ENCODE measurements around the gene TCEAL9. TPM values are rescaled to one million over a fixed set of nuclear protein-coding genes. Genes with fewer than 3 reads are reported as not detected.

Gene TCEAL9
- total RNA-seq, 2 experiments from 2014 or later = not detected

DNA sequence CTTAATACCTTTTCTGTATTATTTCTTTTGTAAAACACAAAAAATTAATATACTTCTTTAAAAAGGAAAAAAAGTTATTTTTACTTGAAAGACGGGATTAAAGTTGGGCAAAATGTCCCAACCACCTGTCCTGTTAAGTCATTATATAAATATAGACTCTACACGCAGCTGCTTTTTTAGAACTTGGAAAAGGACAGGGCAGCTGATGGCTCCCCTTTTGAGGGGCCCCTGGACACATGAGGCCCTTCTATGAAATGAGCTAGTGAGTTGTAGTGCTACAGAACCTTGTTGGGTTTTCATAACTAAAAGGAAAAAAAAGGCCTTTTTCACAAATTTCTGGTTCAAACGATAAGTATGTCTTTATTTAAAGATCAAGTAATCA, 44.9 kb upstream of the TCEAL9 start:
- intact Hi-C loops (cut with DNase I, micrococcal nuclease) = loop anchor here in 1 of 2 experiments (10.0 kb wide), 1 partner anchor 1377 kb away; the partner anchor contains the start of gene ZMAT1
- Histone ChIP-seq H3K27ac (ENCODE audit: low read depth in 1 of 2, low read length in 2 of 2) (no peak overlapping the region), H3K27me3 (ENCODE audit: control insufficient read depth in 1 of 2, insufficient read depth in 2 of 2, low read length in 2 of 2) (no peaks in the 10 kb centered on the region), H3K36me3 (ENCODE audit: insufficient read depth, low read length) (no peaks in the 10 kb centered on the region), H3K9me3 (ENCODE audit: control insufficient read depth in 1 of 2, insufficient read depth in 1 of 2, low read length in 2 of 2) (no peaks in the 10 kb centered on the region), H3K4me3 (ENCODE audit: low read length) (no peak overlapping the region), H3K4me1 (ENCODE audit: insufficient read depth, low read length) (peaks cover 9% of the 10 kb centered on the region)
- ChIA-PET CTCF (no interaction called here), POLR2A (no interaction called here)
- peaks cover 5% of the 10 kb centered on the region for H3K36me3 Mint-ChIP-seq (ENCODE audit: low read depth)
- no peaks in the 10 kb centered on the region for H3K9me3 Mint-ChIP-seq
- ATAC-seq (ENCODE audit: poor library complexity) (no peak), DNase-seq (no peak)
- H3K4me1 Mint-ChIP-seq (ENCODE audit: low read depth) = no peaks in the 10 kb centered on the region
- TF ChIP-seq, protein P1, sequence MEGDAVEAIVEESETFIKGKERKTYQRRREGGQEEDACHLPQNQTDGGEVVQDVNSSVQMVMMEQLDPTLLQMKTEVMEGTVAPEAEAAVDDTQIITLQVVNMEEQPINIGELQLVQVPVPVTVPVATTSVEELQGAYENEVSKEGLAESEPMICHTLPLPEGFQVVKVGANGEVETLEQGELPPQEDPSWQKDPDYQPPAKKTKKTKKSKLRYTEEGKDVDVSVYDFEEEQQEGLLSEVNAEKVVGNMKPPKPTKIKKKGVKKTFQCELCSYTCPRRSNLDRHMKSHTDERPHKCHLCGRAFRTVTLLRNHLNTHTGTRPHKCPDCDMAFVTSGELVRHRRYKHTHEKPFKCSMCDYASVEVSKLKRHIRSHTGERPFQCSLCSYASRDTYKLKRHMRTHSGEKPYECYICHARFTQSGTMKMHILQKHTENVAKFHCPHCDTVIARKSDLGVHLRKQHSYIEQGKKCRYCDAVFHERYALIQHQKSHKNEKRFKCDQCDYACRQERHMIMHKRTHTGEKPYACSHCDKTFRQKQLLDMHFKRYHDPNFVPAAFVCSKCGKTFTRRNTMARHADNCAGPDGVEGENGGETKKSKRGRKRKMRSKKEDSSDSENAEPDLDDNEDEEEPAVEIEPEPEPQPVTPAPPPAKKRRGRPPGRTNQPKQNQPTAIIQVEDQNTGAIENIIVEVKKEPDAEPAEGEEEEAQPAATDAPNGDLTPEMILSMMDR (IDR thresholded peaks at IDR 0.05) = no peak
- peak overlapping the region; percentile 89 for H3K4me3 Mint-ChIP-seq
- H3K27me3 Mint-ChIP-seq = no peaks in the 10 kb centered on the region
- H3K27ac Mint-ChIP-seq = peak overlapping the region; percentile 71

DNA sequence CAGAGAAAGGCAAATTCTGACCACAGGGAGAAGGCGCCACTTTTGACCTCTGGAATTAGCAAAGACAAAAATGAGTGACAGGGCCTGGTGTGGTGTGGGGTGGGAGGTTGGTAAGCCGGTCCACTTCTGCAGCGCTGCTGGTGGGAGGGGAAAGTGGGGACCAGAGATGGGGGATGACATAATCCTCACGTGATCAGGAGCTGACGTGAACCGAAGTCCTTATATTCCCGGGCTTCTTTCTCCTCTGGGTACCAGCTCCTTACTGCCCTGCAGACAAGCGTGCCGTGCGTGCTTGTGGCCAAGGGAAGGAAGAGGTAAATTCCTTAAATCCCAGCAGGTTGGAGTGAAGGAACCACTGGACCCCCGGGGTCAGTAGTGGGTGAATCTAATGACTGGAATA, 26.3 kb upstream of the TCEAL9 start, which contains the start of gene TCEAL7:
TSS of gene TCEAL7 (plus strand) at position 249 of the 400 bp plus-strand sequence. CDS start 1,165 bp downstream, outside the sequence.
- intact Hi-C loops (cut with DNase I, micrococcal nuclease) = no loop called here
- H3K4me3 Mint-ChIP-seq = peak within 1 kb of the TSS; percentile 20
- H3K36me3 Mint-ChIP-seq (ENCODE audit: low read depth) = no peaks in the 10 kb centered on the region
- CTCF ChIA-PET = interaction anchor here (0.6 kb wide), 1 partner anchor 556 kb away, joined by 3 read pairs; no protein-coding TSS in a partner anchor
- POLR2A ChIA-PET = no interaction called here
- H3K4me1 Mint-ChIP-seq (ENCODE audit: low read depth) = peaks cover 5% of the 10 kb centered on the region
- DNase-seq (no peak), ATAC-seq (ENCODE audit: poor library complexity) (no peak)
- no peaks in the 10 kb centered on the region for H3K4me1 ChIP-seq (ENCODE audit: insufficient read depth, low read length)
- no peak within 1 kb of the TSS for H3K27ac Mint-ChIP-seq
- no peak within 1 kb of the TSS for H3K27ac ChIP-seq (ENCODE audit: low read depth in 1 of 2, low read length in 2 of 2)
- TF ChIP-seq, protein P1 (IDR thresholded peaks at IDR 0.05) = no peak
- H3K27me3 ChIP-seq (ENCODE audit: control insufficient read depth in 1 of 2, insufficient read depth in 2 of 2, low read length in 2 of 2) = peaks cover 4% of the 10 kb centered on the region in 2 experiments
- no peaks in the 10 kb centered on the region for H3K36me3 ChIP-seq (ENCODE audit: insufficient read depth, low read length)
- H3K4me3 ChIP-seq (ENCODE audit: low read length) = no peak within 1 kb of the TSS
- H3K27me3 Mint-ChIP-seq = peaks cover 48% of the 10 kb centered on the region
- H3K9me3 Mint-ChIP-seq = no peaks in the 10 kb centered on the region
- H3K9me3 ChIP-seq (ENCODE audit: control insufficient read depth in 1 of 2, insufficient read depth in 1 of 2, low read length in 2 of 2) = no peaks in the 10 kb centered on the region

DNA sequence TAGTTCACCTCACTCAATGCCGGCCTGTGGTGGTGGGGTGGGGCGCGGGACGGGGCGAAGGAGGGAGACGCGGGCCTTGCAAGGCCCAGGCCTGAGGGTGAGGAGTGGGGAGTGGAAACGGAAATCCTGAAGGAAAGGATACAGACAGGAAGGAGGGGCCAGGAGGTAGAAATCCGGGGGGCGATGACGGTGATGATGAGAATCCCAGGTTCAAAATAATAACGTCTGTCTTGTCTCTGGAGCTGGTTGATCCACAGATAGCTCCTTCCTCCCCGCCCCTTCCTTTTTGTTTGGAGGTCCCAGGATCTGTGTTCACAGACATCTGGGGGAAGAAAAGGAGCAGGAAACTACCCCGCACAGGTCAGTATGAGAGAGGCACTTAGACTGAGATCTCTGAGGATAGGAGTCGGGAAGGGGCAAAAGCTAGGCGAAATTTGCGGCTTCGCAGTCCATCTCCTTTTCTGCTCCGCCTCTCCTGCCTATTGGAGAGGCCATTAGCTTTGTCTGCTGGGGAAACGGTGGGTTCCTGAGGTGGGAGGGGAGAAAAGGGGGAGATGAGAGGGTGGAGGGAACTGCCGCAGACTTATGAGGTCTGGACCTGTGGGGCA, 25.5 kb upstream of the TCEAL9 start:
- TF ChIP-seq, protein P1 (IDR thresholded peaks at IDR 0.05) = no peak
- H3K4me1 Mint-ChIP-seq (ENCODE audit: low read depth) = peaks cover 5% of the 10 kb centered on the region

More for the DNA sequence above, 25.5 kb upstream of the TCEAL9 start:
- Histone ChIP-seq H3K27me3 (ENCODE audit: control insufficient read depth in 1 of 2, insufficient read depth in 2 of 2, low read length in 2 of 2) (peaks cover 4% of the 10 kb centered on the region in 2 experiments), H3K36me3 (ENCODE audit: insufficient read depth, low read length) (no peaks in the 10 kb centered on the region), H3K4me1 (ENCODE audit: insufficient read depth, low read length) (no peaks in the 10 kb centered on the region), H3K9me3 (ENCODE audit: control insufficient read depth in 1 of 2, insufficient read depth in 1 of 2, low read length in 2 of 2) (no peaks in the 10 kb centered on the region), H3K4me3 (ENCODE audit: low read length) (no peak overlapping the region), H3K27ac (ENCODE audit: low read depth in 1 of 2, low read length in 2 of 2) (no peak overlapping the region)
- Mint-ChIP-seq H3K27ac (no peak overlapping the region), H3K9me3 (no peaks in the 10 kb centered on the region), H3K36me3 (ENCODE audit: low read depth) (no peaks in the 10 kb centered on the region), H3K27me3 (peaks cover 48% of the 10 kb centered on the region), H3K4me3 (no peak overlapping the region)
- ChIA-PET CTCF (no interaction called here), POLR2A (no interaction called here)
- DNase-seq = no peak
- no peak for ATAC-seq (ENCODE audit: poor library complexity)
- intact Hi-C loops (cut with DNase I, micrococcal nuclease) = no loop called here

Measured in CD4-positive, alpha-beta T cell (primary cell).